WTC11 (cell line): ENCODE results near the gene GATA2.

ENCODE experiments used
- CREB1 ChIP-seq: sonication (generic); formaldehyde crosslinking; IDR thresholded peaks from 2 replicates; pipeline ENCODE4 v1.8.0; 2023; ENCODE audit warnings: mild to moderate bottlenecking, missing genetic modification reagents
- NFYB ChIP-seq: sonication (generic); formaldehyde crosslinking; conservative IDR thresholded peaks from 2 replicates; pipeline ENCODE4 v1.8.0; 2022; ENCODE audit warnings: low read depth, missing genetic modification reagents
- OVOL2 ChIP-seq: fragments of 250-450 bp; sonication (Bioruptor Pico); IDR thresholded peaks from 2 replicates; pipeline ENCODE4 v1.9.0; 2021; ENCODE audit warnings: mild to moderate bottlenecking, borderline replicate concordance
- TCF7 ChIP-seq: sonication (generic); formaldehyde crosslinking; IDR thresholded peaks from 2 replicates; pipeline ENCODE4 v1.8.0; 2022; ENCODE audit warnings: mild to moderate bottlenecking, low read depth, missing genetic modification reagents, moderate library complexity
- TEAD1 ChIP-seq: sonication (generic); formaldehyde crosslinking; IDR thresholded peaks from 2 replicates; pipeline ENCODE4 v1.8.0; 2022; ENCODE audit warnings: mild to moderate bottlenecking, missing genetic modification reagents
- TF ChIP-seq, protein P1 (sequence below): fragments of 200-600 bp; IDR thresholded peaks from 2 replicates; pipeline ENCODE4 v1.8.0; 2022; ENCODE audit warnings: antibody characterized with exemption

GRCh38 chr3:128499724-128500275 is 6.8 kb upstream of the GATA2 start:
- no peak for TF ChIP-seq TEAD1
- no peak for TF ChIP-seq TCF7 (CRISPR knock-in tag)
- TF ChIP-seq, protein P1, sequence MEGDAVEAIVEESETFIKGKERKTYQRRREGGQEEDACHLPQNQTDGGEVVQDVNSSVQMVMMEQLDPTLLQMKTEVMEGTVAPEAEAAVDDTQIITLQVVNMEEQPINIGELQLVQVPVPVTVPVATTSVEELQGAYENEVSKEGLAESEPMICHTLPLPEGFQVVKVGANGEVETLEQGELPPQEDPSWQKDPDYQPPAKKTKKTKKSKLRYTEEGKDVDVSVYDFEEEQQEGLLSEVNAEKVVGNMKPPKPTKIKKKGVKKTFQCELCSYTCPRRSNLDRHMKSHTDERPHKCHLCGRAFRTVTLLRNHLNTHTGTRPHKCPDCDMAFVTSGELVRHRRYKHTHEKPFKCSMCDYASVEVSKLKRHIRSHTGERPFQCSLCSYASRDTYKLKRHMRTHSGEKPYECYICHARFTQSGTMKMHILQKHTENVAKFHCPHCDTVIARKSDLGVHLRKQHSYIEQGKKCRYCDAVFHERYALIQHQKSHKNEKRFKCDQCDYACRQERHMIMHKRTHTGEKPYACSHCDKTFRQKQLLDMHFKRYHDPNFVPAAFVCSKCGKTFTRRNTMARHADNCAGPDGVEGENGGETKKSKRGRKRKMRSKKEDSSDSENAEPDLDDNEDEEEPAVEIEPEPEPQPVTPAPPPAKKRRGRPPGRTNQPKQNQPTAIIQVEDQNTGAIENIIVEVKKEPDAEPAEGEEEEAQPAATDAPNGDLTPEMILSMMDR = no peak
- no peak for TF ChIP-seq CREB1 (CRISPR knock-in tag)
- TF ChIP-seq NFYB (CRISPR knock-in tag) = no peak
- TF ChIP-seq OVOL2 (CRISPR knock-in tag) = no peak
